Trophoblast cell (in vitro differentiated cells and primary cell): ENCODE data around the gene AQP6.

ENCODE experiments used
- DNase-seq, 2 donors: peaks; one replicate each; pipeline ENCODE4 v3.0.0-alpha.2; 2016
- H2AFZ ChIP-seq: 2 replicates; pipeline ENCODE4 v1.6.1; 2013; ENCODE audit warnings: low read length, moderate library complexity, mild to moderate bottlenecking; ENCODE audit not compliant: insufficient read depth, poor library complexity
- H2AK5ac ChIP-seq: 2 replicates; pipeline ENCODE4 v1.6.1; 2013; ENCODE audit warnings: mild to moderate bottlenecking, low read length
- H2BK120ac ChIP-seq: 2 replicates; pipeline ENCODE4 v1.6.1; 2013; ENCODE audit warnings: low read length, mild to moderate bottlenecking, moderate library complexity; ENCODE audit not compliant: insufficient read depth, poor library complexity
- H2BK12ac ChIP-seq: 2 replicates; pipeline ENCODE4 v1.6.1; 2013; ENCODE audit warnings: mild to moderate bottlenecking, low read length, moderate library complexity
- H2BK5ac ChIP-seq: 2 replicates; pipeline ENCODE4 v1.6.1; 2013; ENCODE audit warnings: low read length, low read depth, moderate library complexity, mild to moderate bottlenecking; ENCODE audit not compliant: poor library complexity
- H3K14ac ChIP-seq: 2 replicates; pipeline ENCODE4 v1.6.1; 2013; ENCODE audit warnings: mild to moderate bottlenecking, low read length
- H3K18ac ChIP-seq: 2 replicates; pipeline ENCODE4 v1.6.1; 2013; ENCODE audit warnings: mild to moderate bottlenecking, low read length
- H3K23ac ChIP-seq: 2 replicates; pipeline ENCODE4 v1.6.1; 2013; ENCODE audit warnings: low read length
- H3K27ac ChIP-seq: 2 replicates; pipeline ENCODE4 v1.5.1; 2013; ENCODE audit warnings: low read depth, mild to moderate bottlenecking, inconsistent platforms, low read length, moderate library complexity
- H3K27me3 ChIP-seq: 2 replicates; pipeline ENCODE4 v1.6.1; 2013; ENCODE audit warnings: inconsistent platforms, mild to moderate bottlenecking, low read length, moderate library complexity; ENCODE audit not compliant: insufficient read depth
- H3K36me3 ChIP-seq, 2 experiments: 1 replicate in 1 of 2; 2 replicates in 1 of 2; pipeline ENCODE4 v1.6.1; 2013; ENCODE audit warnings: low read length in 2 of 2, mild to moderate bottlenecking in 2 of 2, moderate library complexity in 1 of 2; ENCODE audit not compliant: insufficient read depth in 2 of 2, control insufficient read depth in 1 of 2
- H3K4ac ChIP-seq: 2 replicates; pipeline ENCODE4 v1.6.1; 2013; ENCODE audit warnings: low read depth, mild to moderate bottlenecking, low read length, moderate library complexity
- H3K4me1 ChIP-seq, 2 experiments: 1 replicate in 1 of 2; 2 replicates in 1 of 2; pipeline ENCODE4 v1.6.1; 2013; ENCODE audit warnings: low read length in 2 of 2, mild to moderate bottlenecking in 2 of 2, moderate library complexity in 1 of 2; ENCODE audit not compliant: insufficient read depth in 2 of 2, control insufficient read depth in 1 of 2
- H3K4me2 ChIP-seq: 2 replicates; pipeline ENCODE4 v1.6.1; 2013; ENCODE audit warnings: inconsistent platforms, mild to moderate bottlenecking, low read length, moderate library complexity
- H3K4me3 ChIP-seq: 2 replicates; pipeline ENCODE4 v1.5.1; 2013; ENCODE audit warnings: mild to moderate bottlenecking, low read depth, low read length, inconsistent platforms
- H3K79me1 ChIP-seq: one replicate; pipeline ENCODE4 v1.6.1; 2013; ENCODE audit warnings: low read length
- H3K79me2 ChIP-seq: 2 replicates; pipeline ENCODE4 v1.6.1; 2013; ENCODE audit warnings: low read length, mild to moderate bottlenecking; ENCODE audit not compliant: control insufficient read depth, insufficient read depth, poor library complexity
- H3K9ac ChIP-seq: 2 replicates; pipeline ENCODE4 v1.6.1; 2013; ENCODE audit warnings: mild to moderate bottlenecking, low read length
- H3K9me3 ChIP-seq: 2 replicates; pipeline ENCODE4 v1.6.1; 2013; ENCODE audit warnings: low read depth, mild to moderate bottlenecking, control low read depth, inconsistent platforms, low read length; ENCODE audit not compliant: insufficient read depth
- H4K12ac ChIP-seq: 2 replicates; pipeline ENCODE4 v1.6.1; 2013; ENCODE audit warnings: low read depth, mild to moderate bottlenecking, low read length, moderate library complexity
- H4K8ac ChIP-seq: 2 replicates; pipeline ENCODE4 v1.6.1; 2013; ENCODE audit warnings: low read depth, mild to moderate bottlenecking, low read length, moderate library complexity
- H4K91ac ChIP-seq: one replicate; pipeline ENCODE4 v1.6.1; 2013; ENCODE audit warnings: low read depth, mild to moderate bottlenecking, low read length, moderate library complexity
- WGBS: extraction: QIAGEN DNeasy Blood & Tissue Kit; methylation state at CpG from one replicate; pipeline ENCODE4 v1.1.7; 2013; ENCODE audit warnings: missing lambda C conversion rate; ENCODE audit not compliant: insufficient read length, insufficient coverage; ENCODE audit errors: extremely low coverage; 5-methylcytosine and 5-hydroxymethylcytosine counted together

AQP6 gene

DNA sequence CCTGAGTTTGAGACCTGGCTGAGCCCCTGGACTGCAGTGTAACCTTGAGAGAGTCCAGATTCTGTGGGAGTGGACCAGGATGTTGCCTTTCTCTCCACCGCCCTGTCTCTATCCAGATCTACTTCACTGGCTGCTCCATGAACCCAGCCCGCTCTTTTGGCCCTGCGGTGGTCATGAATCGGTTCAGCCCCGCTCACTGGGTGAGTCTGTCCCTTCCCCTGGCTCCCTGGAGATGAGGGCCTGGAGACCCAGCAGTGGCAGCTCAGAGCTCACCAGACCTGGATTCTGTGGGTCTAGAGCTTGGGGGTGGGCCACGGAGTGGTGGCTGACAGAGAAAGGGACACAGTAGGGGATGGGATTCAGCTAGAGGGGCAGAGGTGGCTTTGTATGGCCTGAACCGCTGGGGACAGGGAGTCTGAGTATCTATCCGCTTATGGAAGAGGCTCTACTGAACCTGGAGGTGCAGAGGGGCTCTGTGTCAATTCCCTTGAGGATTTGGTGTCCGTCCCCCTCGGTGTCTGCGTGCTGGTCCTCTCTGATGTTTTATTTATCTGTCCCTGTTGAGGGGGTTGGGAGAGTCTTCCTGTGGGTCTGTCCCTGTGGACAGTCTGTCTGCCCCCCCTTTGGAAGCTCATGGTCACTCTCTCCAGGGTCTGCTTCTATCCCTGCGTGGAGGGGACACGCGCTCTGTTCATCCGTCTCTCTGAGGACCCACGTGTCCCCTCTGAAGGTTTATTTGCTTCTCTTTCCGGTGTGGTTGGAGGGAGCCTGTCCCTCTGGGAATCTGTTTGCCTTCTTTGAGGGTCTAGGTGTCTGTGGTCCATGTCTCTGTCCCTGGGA, 8.6 kb upstream of the AQP6 start:
- H3K4ac ChIP-seq: no peak overlapping the region
- no CpG with 5 or more reads among the region's 17 CpGs for WGBS
- H3K4me2 ChIP-seq: no peak overlapping the region
- no peak overlapping the region for H3K9ac ChIP-seq
- no peak overlapping the region for H3K27ac ChIP-seq
- H2AK5ac ChIP-seq: no peak overlapping the region
- no peak overlapping the region for H2BK120ac ChIP-seq
- peaks cover 2% of the 10 kb centered on the region for H3K9me3 ChIP-seq
- H4K91ac ChIP-seq: no peak overlapping the region
- no peaks in the 10 kb centered on the region for H3K79me1 ChIP-seq
- no peak overlapping the region for H3K23ac ChIP-seq
- no peak overlapping the region for H2BK12ac ChIP-seq
- no peak overlapping the region for H2BK5ac ChIP-seq
- no peaks in the 10 kb centered on the region for H3K36me3 ChIP-seq
- H3K27me3 ChIP-seq: peaks cover 47% of the 10 kb centered on the region
- H3K79me2 ChIP-seq: no peaks in the 10 kb centered on the region
- H4K8ac ChIP-seq: no peak overlapping the region
- no peak overlapping the region for H3K4me3 ChIP-seq
- no peak overlapping the region for H2AFZ ChIP-seq
- H3K18ac ChIP-seq: no peak overlapping the region
- H3K4me1 ChIP-seq: peaks cover 3 to 7% of the 10 kb centered on the region in 2 experiments
- H4K12ac ChIP-seq: no peak overlapping the region
- H3K14ac ChIP-seq: no peak overlapping the region
- no peak for DNase-seq

DNA sequence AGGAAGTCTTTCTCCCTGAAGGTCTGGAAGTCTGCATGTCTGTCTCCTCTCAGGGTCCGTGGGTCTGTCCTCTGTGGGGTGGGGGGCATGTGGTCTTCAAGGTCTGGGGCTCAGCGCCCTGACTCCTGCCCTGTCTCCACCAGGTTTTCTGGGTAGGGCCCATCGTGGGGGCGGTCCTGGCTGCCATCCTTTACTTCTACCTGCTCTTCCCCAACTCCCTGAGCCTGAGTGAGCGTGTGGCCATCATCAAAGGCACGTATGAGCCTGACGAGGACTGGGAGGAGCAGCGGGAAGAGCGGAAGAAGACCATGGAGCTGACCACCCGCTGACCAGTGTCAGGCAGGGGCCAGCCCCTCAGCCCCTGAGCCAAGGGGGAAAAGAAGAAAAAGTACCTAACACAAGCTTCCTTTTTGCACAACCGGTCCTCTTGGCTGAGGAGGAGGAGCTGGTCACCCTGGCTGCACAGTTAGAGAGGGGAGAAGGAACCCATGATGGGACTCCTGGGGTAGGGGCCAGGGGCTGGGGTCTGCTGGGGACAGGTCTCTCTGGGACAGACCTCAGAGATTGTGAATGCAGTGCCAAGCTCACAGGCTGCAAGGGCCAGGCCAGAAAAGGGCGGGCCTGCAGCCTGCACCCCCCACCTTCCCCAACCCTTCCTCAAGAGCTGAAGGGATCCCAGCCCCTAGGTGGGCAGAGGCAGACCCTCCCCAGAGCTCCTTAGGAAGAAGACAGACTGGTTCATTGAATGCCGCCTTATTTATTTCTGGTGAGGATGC, 7.7 kb upstream of the AQP6 start:
- no peak overlapping the region for H3K27ac ChIP-seq
- no peak overlapping the region for H2BK120ac ChIP-seq
- H3K36me3 ChIP-seq: no peaks in the 10 kb centered on the region
- no peak for DNase-seq
- no peak overlapping the region for H3K18ac ChIP-seq
- no peak overlapping the region for H3K4me2 ChIP-seq
- no peak overlapping the region for H3K14ac ChIP-seq
- H3K4me1 ChIP-seq: peaks cover 3 to 7% of the 10 kb centered on the region in 2 experiments
- no peak overlapping the region for H3K4me3 ChIP-seq
- H2BK12ac ChIP-seq: no peak overlapping the region
- no peak overlapping the region for H2AK5ac ChIP-seq
- H3K9me3 ChIP-seq: peaks cover 2% of the 10 kb centered on the region
- no peaks in the 10 kb centered on the region for H3K79me1 ChIP-seq
- no peak overlapping the region for H3K23ac ChIP-seq
- no peak overlapping the region for H3K4ac ChIP-seq
- no peak overlapping the region for H4K91ac ChIP-seq
- H3K79me2 ChIP-seq: no peaks in the 10 kb centered on the region
- no peak overlapping the region for H2BK5ac ChIP-seq
- no CpG with 5 or more reads among the region's 13 CpGs for WGBS
- H3K27me3 ChIP-seq: peaks cover 39% of the 10 kb centered on the region
- no peak overlapping the region for H2AFZ ChIP-seq
- H4K8ac ChIP-seq: no peak overlapping the region
- H3K9ac ChIP-seq: no peak overlapping the region
- no peak overlapping the region for H4K12ac ChIP-seq

DNA sequence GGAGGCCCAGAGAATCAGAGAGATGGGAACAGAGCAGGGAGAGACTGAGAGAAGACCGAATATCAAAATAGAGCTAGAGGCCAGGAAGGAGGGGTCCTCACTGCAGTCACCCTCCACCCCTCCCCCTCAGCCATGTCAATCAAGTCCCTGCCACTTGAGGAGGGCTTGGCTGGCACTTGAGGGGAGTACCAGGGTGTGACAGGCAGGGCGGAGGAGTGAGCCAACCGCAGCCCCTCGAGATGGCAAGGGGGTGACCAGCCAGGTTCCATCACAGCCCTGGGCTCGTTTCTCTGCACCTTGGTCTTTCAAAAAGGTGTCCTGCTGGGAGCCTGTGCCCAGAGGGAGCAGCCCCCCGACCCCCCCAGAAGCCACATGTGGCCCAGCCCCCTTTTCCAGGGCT, 6.9 kb upstream of the AQP6 start:
- Histone ChIP-seq H3K4me3 (no peak overlapping the region), H4K91ac (no peak overlapping the region), H4K12ac (no peak overlapping the region), H3K4me1 (peaks cover 3 to 7% of the 10 kb centered on the region in 2 experiments), H3K27ac (no peak overlapping the region), H3K36me3 (no peaks in the 10 kb centered on the region), H4K8ac (no peak overlapping the region), H2AK5ac (no peak overlapping the region), H3K14ac (no peak overlapping the region), H2BK120ac (no peak overlapping the region), H3K4me2 (no peak overlapping the region), H2AFZ (no peak overlapping the region), H2BK12ac (no peak overlapping the region), H3K9ac (no peak overlapping the region), H3K4ac (no peak overlapping the region), H3K79me2 (no peaks in the 10 kb centered on the region), H3K27me3 (peaks cover 31% of the 10 kb centered on the region), H2BK5ac (no peak overlapping the region), H3K18ac (no peak overlapping the region), H3K23ac (no peak overlapping the region), H3K9me3 (peaks cover 4% of the 10 kb centered on the region), H3K79me1 (no peaks in the 10 kb centered on the region)
- no CpG with 5 or more reads among the region's 6 CpGs for WGBS
- no peak for DNase-seq

DNA sequence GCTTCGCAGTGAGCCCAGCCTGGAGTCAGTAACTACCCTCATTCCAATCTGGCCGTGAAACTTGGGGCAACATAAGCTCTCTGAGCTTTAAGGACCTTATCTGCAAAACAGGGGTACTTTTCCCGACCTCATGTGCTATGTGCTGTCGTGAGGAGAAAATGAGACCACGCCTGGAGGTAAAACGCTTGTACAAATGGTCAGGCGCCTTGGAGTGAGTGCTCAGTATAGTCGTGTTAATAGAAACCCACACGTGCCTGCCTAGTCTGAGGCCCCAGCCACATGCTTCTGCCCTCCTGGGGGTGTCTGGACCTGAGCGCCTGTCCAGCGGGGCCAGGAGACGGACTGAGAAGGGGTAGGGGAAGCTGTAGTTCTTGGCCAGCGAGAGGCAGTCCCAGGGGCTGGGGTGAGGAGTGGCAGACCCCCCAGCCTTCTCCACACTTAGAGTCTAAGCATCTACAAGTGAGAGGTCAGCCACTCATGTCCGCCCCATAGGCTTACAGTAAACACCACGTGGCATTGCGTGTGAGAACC, 6.2 kb upstream of the AQP6 start:
- Histone ChIP-seq H3K79me1 (no peaks in the 10 kb centered on the region), H2BK5ac (no peak overlapping the region), H2BK12ac (no peak overlapping the region), H3K18ac (no peak overlapping the region), H3K36me3 (no peaks in the 10 kb centered on the region), H2BK120ac (no peak overlapping the region), H3K4me2 (no peak overlapping the region), H4K12ac (no peak overlapping the region), H2AFZ (no peak overlapping the region), H3K4me3 (no peak overlapping the region), H4K91ac (no peak overlapping the region), H3K79me2 (no peaks in the 10 kb centered on the region), H3K14ac (no peak overlapping the region), H2AK5ac (no peak overlapping the region), H3K9ac (no peak overlapping the region), H3K27me3 (peaks cover 24% of the 10 kb centered on the region), H3K23ac (no peak overlapping the region), H3K4ac (no peak overlapping the region), H3K4me1 (peaks cover 3 to 7% of the 10 kb centered on the region in 2 experiments), H3K27ac (no peak overlapping the region), H4K8ac (no peak overlapping the region), H3K9me3 (peaks cover 4% of the 10 kb centered on the region)
- no CpG with 5 or more reads among the region's 16 CpGs for WGBS
- no peak for DNase-seq
